Endothelial cell of umbilical vein (primary cell): ENCODE results near the gene SMIM24. TPM values are rescaled to one million over a fixed set of nuclear protein-coding genes. Genes with fewer than 3 reads are reported as not detected.

Source experiments
- BruUV-seq: library from RNA; stranded (reverse); fragments of 400-500 nt; replicated peaks from 2 replicates; lab custom pipeline; 2021; lab: Mats Ljungman, UMichigan
- CTCF ChIA-PET: fragments of 300-600, 350-600 bp; sonication (Branson Sonifier 250); formaldehyde crosslinking; loops from one replicate; lab custom pipeline; 2021; ENCODE audit warnings: antibody characterized with exemption, inconsistent platforms; lab: Charles Lee
- POLR2A ChIA-PET: fragments of 300-600, 350-600 bp; sonication (Branson Sonifier 250); formaldehyde crosslinking; loops from one replicate; lab custom pipeline; 2021; ENCODE audit warnings: antibody characterized with exemption, inconsistent platforms; lab: Charles Lee
- DNase-seq: peaks from one replicate; pipeline ENCODE4 v3.0.0-alpha.2; 2011; ENCODE audit warnings: low read depth, low spot score
- FAIRE-seq: peaks from 2 replicates; lab custom pipeline; 2011; peaks lifted over from hg19 to GRCh38; lab: Jason Lieb, UNC
- H2AFZ ChIP-seq: 2 replicates; pipeline ENCODE4 v1.6.0; 2012; ENCODE audit warnings: low read depth, low read length, control low read depth, inconsistent platforms
- H3K27ac ChIP-seq: 2 replicates; pipeline ENCODE4 v1.5.1; 2011; ENCODE audit warnings: low read depth, mild to moderate bottlenecking, control low read depth, low read length, moderate library complexity; ENCODE audit not compliant: insufficient read depth
- H3K27me3 ChIP-seq, 2 experiments: 2 replicates each; pipeline versions ENCODE4 v1.6.0 to v1.6.1; 2011; ENCODE audit warnings: low read length in 2 of 2, mixed read lengths in 1 of 2; ENCODE audit not compliant: control insufficient read depth in 2 of 2, insufficient read depth in 2 of 2
- H3K36me3 ChIP-seq, 2 experiments: 2 replicates in 1 of 2; 3 replicates in 1 of 2; pipeline ENCODE4 v1.5.1; 2011; ENCODE audit warnings: low read length in 2 of 2, mild to moderate bottlenecking in 1 of 2, moderate library complexity in 1 of 2; ENCODE audit not compliant: control insufficient read depth in 2 of 2, insufficient read depth in 2 of 2; ENCODE audit errors: extremely low read depth in 1 of 2
- H3K4me1 ChIP-seq: 3 replicates; pipeline ENCODE4 v1.5.1; 2011; ENCODE audit warnings: mild to moderate bottlenecking, low read length; ENCODE audit not compliant: control insufficient read depth, insufficient read depth; ENCODE audit errors: extremely low read depth
- H3K4me2 ChIP-seq: 2 replicates; pipeline ENCODE4 v1.6.1; 2011; ENCODE audit warnings: low read length, control low read depth, mixed read lengths; ENCODE audit not compliant: insufficient read depth
- H3K4me3 ChIP-seq, 3 experiments: fragments of 200-600 bp in 1 of 3; sonication (generic), shearing (Covaris generic) in 1 of 3; replicated peaks in 1 of 3; 2 replicates each; pipeline ENCODE4 v1.5.1; 2011 to 2016; ENCODE audit warnings: control low read depth in 3 of 3, low read length in 3 of 3, mild to moderate bottlenecking in 2 of 3, inconsistent platforms in 1 of 3, low read depth in 1 of 3, moderate library complexity in 1 of 3; ENCODE audit not compliant: insufficient read depth in 1 of 3
- H3K79me2 ChIP-seq: 2 replicates; pipeline ENCODE4 v1.6.0; 2012; ENCODE audit warnings: low read length, inconsistent platforms; ENCODE audit not compliant: control insufficient read depth, insufficient read depth
- H3K9ac ChIP-seq: replicated peaks from 2 replicates; pipeline ENCODE3; 2011; ENCODE audit warnings: low read length, control low read depth; ENCODE audit not compliant: insufficient read depth; ENCODE audit errors: extremely low read depth
- H3K9me1 ChIP-seq: replicated peaks from 3 replicates; pipeline ENCODE4 v1.6.0; 2011; ENCODE audit warnings: mild to moderate bottlenecking, low read length; ENCODE audit not compliant: control insufficient read depth, insufficient read depth; ENCODE audit errors: extremely low read depth
- H3K9me3 ChIP-seq: replicated peaks from 2 replicates; pipeline ENCODE4 v1.5.1; 2012; ENCODE audit warnings: low read length, inconsistent platforms; ENCODE audit not compliant: control insufficient read depth, insufficient read depth
- H4K20me1 ChIP-seq: replicated peaks from 2 replicates; pipeline ENCODE3; 2011; ENCODE audit warnings: mild to moderate bottlenecking, low read length; ENCODE audit not compliant: control insufficient read depth, insufficient read depth; ENCODE audit errors: extremely low read depth
- EZH2 ChIP-seq: IDR thresholded peaks from 2 replicates; pipeline ENCODE4 v1.6.1; 2012; ENCODE audit warnings: borderline replicate concordance, low read depth, mild to moderate bottlenecking, moderate library complexity, low read length, inconsistent platforms; ENCODE audit not compliant: severe bottlenecking
- FOS ChIP-seq: IDR thresholded peaks from 2 replicates; pipeline ENCODE4 v1.6.1; 2011; ENCODE audit warnings: mild to moderate bottlenecking, low read length, moderate library complexity, borderline replicate concordance; ENCODE audit not compliant: insufficient read depth
- GATA2 ChIP-seq: IDR thresholded peaks from 2 replicates; pipeline ENCODE4 v1.7.0; 2011; ENCODE audit warnings: low read depth, mild to moderate bottlenecking, moderate library complexity, mixed read lengths, low read length; ENCODE audit not compliant: insufficient read length, insufficient read depth
- JUN ChIP-seq: IDR thresholded peaks from 2 replicates; pipeline ENCODE4 v1.6.1; 2011; ENCODE audit warnings: borderline replicate concordance, low read depth; ENCODE audit not compliant: insufficient read length, insufficient read depth
- MYC ChIP-seq: IDR thresholded peaks from one replicate; pipeline ENCODE4 v1.6.1; 2011; ENCODE audit warnings: mild to moderate bottlenecking, low read depth, low read length
- POLR2A ChIP-seq: IDR thresholded peaks from 2 replicates; pipeline ENCODE4 v1.6.1; 2012; ENCODE audit warnings: low read depth, mild to moderate bottlenecking, control low read depth, low read length
- POLR2AphosphoS5 ChIP-seq: IDR thresholded peaks from 2 replicates; pipeline ENCODE4 v1.6.1; 2012; ENCODE audit warnings: low read depth, mild to moderate bottlenecking, control low read depth, low read length, moderate library complexity; ENCODE audit not compliant: insufficient read depth
- dilution Hi-C: fragments of 300-500 bp; cut with MboI; formaldehyde crosslinking; loops from one replicate; pipeline ENCODE4 v1.15.0; 2019; ENCODE audit warnings: low sequenced_read_pairs; ENCODE audit not compliant: extremely low pct_ligation_motif_present
- intact Hi-C: fragments of 100-400 bp; cut with micrococcal nuclease; formaldehyde crosslinking; loops from one replicate; pipeline ENCODE4 v1.10.0; 2022
- polyA plus RNA-seq, 4 experiments: library from polyadenylated mRNA; depleted of rRNA in 3 of 4; stranded (reverse) in 3 of 4; unstranded in 1 of 4; fragments of >200 nt; gene quantifications; 2 replicates each; pipeline versions ENCODE4 v1.2.1 to v1.2.3, GENCODE V29; 2011 to 2012; ENCODE audit warnings: missing spikeins in 1 of 4
- total RNA-seq: library from RNA; stranded (reverse); gene quantifications from 2 replicates; pipeline ENCODE4 v1.2.3, GENCODE V29; 2021
- TF ChIP-seq, protein P1 (sequence below), 2 donors: IDR thresholded peaks; 1 replicate in 1 of 2; 2 replicates in 1 of 2; pipeline ENCODE4 v1.5.1; 2011; ENCODE audit warnings: low read length in 2 of 2, mild to moderate bottlenecking in 2 of 2, moderate library complexity in 2 of 2, control low read depth in 1 of 2, inconsistent platforms in 1 of 2, low read depth in 1 of 2; ENCODE audit not compliant: insufficient read depth in 1 of 2; ENCODE audit errors: extremely low read depth in 1 of 2
- TF ChIP-seq, protein P2 (sequence below): IDR thresholded peaks from 2 replicates; pipeline ENCODE4 v1.6.1; 2011; ENCODE audit not compliant: insufficient read depth, insufficient read length

The SMIM24 gene
- total and polyA plus RNA-seq, 2 donors (not counting 3 experiments of a cell fraction or from before 2014, with no cell fraction given), result not detected

DNA sequence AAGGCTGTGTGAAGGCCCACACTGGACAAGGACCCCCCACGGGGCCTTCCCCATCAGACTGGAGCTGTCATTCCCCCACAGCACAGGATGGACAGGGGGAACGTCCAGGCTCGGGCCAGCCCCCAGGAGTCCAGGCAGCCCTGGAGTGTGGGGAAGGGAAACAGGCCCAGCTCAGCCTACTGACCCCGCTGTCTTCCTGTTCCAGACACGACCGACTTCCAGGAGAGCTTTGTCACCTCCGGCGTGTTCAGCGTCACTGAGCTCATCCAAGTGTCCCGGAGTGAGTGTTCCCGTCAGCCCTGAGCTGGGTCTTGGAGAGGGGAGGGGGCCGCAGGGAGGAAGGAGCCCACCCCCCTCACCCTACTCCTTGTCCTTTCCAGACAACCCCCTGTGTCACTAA, 47.0 kb downstream of the SMIM24 start:
- Histone ChIP-seq H3K27ac (peak overlapping the region; percentile 50), H3K9me1 (no peaks in the 10 kb centered on the region), H3K4me2 (no peak overlapping the region), H2AFZ (no peak overlapping the region), H3K36me3 (peaks cover 4 to 7% of the 10 kb centered on the region in 2 experiments), H3K9ac (no peak overlapping the region), H3K27me3 (no peaks in the 10 kb centered on the region), H3K79me2 (peaks cover 12% of the 10 kb centered on the region), H4K20me1 (no peaks in the 10 kb centered on the region), H3K4me3 (no peak overlapping the region), H3K4me1 (peaks cover 22% of the 10 kb centered on the region), H3K9me3 (no peaks in the 10 kb centered on the region)
- POLR2A ChIA-PET, result no interaction called here
- CTCF ChIA-PET, result interaction anchor here (2.2 kb wide), 1 partner anchor 36 kb away, joined by 5 read pairs; no protein-coding TSS in a partner anchor
- DNase-seq (no peak), FAIRE-seq (peak; percentile 83)
- BruUV-seq, result no TSS peak
- TF ChIP-seq POLR2AphosphoS5 (no peak), FOS (no peak), EZH2 (no peak), MYC (no peak), JUN (no peak), POLR2A (no peak), GATA2 (no peak)
- TF ChIP-seq, protein P1, sequence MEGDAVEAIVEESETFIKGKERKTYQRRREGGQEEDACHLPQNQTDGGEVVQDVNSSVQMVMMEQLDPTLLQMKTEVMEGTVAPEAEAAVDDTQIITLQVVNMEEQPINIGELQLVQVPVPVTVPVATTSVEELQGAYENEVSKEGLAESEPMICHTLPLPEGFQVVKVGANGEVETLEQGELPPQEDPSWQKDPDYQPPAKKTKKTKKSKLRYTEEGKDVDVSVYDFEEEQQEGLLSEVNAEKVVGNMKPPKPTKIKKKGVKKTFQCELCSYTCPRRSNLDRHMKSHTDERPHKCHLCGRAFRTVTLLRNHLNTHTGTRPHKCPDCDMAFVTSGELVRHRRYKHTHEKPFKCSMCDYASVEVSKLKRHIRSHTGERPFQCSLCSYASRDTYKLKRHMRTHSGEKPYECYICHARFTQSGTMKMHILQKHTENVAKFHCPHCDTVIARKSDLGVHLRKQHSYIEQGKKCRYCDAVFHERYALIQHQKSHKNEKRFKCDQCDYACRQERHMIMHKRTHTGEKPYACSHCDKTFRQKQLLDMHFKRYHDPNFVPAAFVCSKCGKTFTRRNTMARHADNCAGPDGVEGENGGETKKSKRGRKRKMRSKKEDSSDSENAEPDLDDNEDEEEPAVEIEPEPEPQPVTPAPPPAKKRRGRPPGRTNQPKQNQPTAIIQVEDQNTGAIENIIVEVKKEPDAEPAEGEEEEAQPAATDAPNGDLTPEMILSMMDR (IDR thresholded peaks at IDR 0.05; ENCODE audit: extremely low read depth in 1 of 2, insufficient read depth in 1 of 2, low read depth in 1 of 2, low read length in 2 of 2), result no peak
- TF ChIP-seq, protein P2, sequence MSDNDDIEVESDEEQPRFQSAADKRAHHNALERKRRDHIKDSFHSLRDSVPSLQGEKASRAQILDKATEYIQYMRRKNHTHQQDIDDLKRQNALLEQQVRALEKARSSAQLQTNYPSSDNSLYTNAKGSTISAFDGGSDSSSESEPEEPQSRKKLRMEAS, result no peak
- dilution Hi-C loops, result no loop called here
- intact Hi-C loops, result no loop called here
